GM21825 (cell line): Measurements from ENCODE around the gene NAPEPLD.
"Not testable (repeated sequence)": the region's sequence is repeated elsewhere in the genome, so short reads cannot be mapped to it uniquely, and the experiment has no call there.

Experiments
- ATAC-seq: cut with Tn5 transposase; IDR thresholded peaks from one replicate; pipeline ENCODE4 v1.9.1; 2021; ENCODE audit warnings: mild to moderate bottlenecking, moderate library complexity; ENCODE audit not compliant: unreplicated experiment

NAPEPLD gene

GRCh38 chr7:103148994-103149807 is at the start of gene NAPEPLD:
TSS of gene NAPEPLD (minus strand) at chr7:103149099. CDS start at chr7:103128776, 20,323 bp downstream.
- peak; percentile 86 for ATAC-seq

GRCh38 chr7:103198079-103198478 is 49.2 kb upstream of the NAPEPLD start:
- ATAC-seq, result not testable (repeated sequence)

- ATAC-seq, result not testable (repeated sequence)
These were observed 46.5 kb upstream of the NAPEPLD start for GRCh38 chr7:103195364-103195763.

GRCh38 chr7:103172415-103173146 is 23.7 kb upstream of the NAPEPLD start:
- not testable (repeated sequence) for ATAC-seq

- ATAC-seq, result not testable (repeated sequence)
These were observed 23.0 kb upstream of the NAPEPLD start for GRCh38 chr7:103171695-103172414.

GRCh38 chr7:103166921-103167544 is 18.1 kb upstream of the NAPEPLD start:
- not testable (repeated sequence) for ATAC-seq

- ATAC-seq, result not testable (repeated sequence)
These were observed 14.4 kb upstream of the NAPEPLD start for GRCh38 chr7:103163087-103163825.

- not testable (repeated sequence) for ATAC-seq
These were observed 13.7 kb upstream of the NAPEPLD start for GRCh38 chr7:103162641-103163040.

- not testable (repeated sequence) for ATAC-seq
These were observed 13.2 kb upstream of the NAPEPLD start for GRCh38 chr7:103161998-103162616.

GRCh38 chr7:103159072-103159471 is 10.2 kb upstream of the NAPEPLD start:
- ATAC-seq, result not testable (repeated sequence)

GRCh38 chr7:103155331-103156024 is 6.6 kb upstream of the NAPEPLD start:
- ATAC-seq, result not testable (repeated sequence)

GRCh38 chr7:103154042-103154441 is 5.1 kb upstream of the NAPEPLD start:
- ATAC-seq, result no peak

GRCh38 chr7:103152744-103153617 is 4.1 kb upstream of the NAPEPLD start:
- not testable (repeated sequence) for ATAC-seq

GRCh38 chr7:103151993-103152676 is 3.2 kb upstream of the NAPEPLD start:
- ATAC-seq, result not testable (repeated sequence)

- ATAC-seq, result no peak
These were observed 1.3 kb upstream of the NAPEPLD start for GRCh38 chr7:103150192-103150591.

- no peak for ATAC-seq
These were observed 895 bp upstream of the NAPEPLD start for GRCh38 chr7:103149808-103150180.
